Keratinocyte (primary cell): Measurements from ENCODE around the gene SPOCD1. TPM values are rescaled to one million over a fixed set of nuclear protein-coding genes. Genes with fewer than 3 reads are reported as not detected.

Source experiments
- DNase-seq: peaks from one replicate; pipeline ENCODE4 v3.0.0-alpha.2; 2011; ENCODE audit warnings: low read depth, missing footprints, low spot score
- FAIRE-seq: peaks from 2 replicates; lab custom pipeline; 2011; peaks lifted over from hg19 to GRCh38; lab: Jason Lieb, UNC
- H2AFZ ChIP-seq: 2 replicates; pipeline ENCODE4 v1.6.0; 2012; ENCODE audit warnings: low read length, control low read depth, inconsistent platforms; ENCODE audit not compliant: control insufficient read depth
- H3K27ac ChIP-seq: 2 replicates; pipeline ENCODE4 v1.5.1; 2011; ENCODE audit warnings: low read length; ENCODE audit not compliant: control insufficient read depth, insufficient read depth
- H3K27me3 ChIP-seq: 3 replicates; pipeline ENCODE4 v1.6.0; 2011; ENCODE audit warnings: low read length; ENCODE audit not compliant: control insufficient read depth, insufficient read depth; ENCODE audit errors: extremely low read depth
- H3K36me3 ChIP-seq, 2 experiments: 2 replicates in 1 of 2; 3 replicates in 1 of 2; pipeline ENCODE4 v1.5.1; 2011; ENCODE audit warnings: low read length in 2 of 2, mild to moderate bottlenecking in 1 of 2; ENCODE audit not compliant: control insufficient read depth in 2 of 2, insufficient read depth in 2 of 2; ENCODE audit errors: extremely low read depth in 1 of 2
- H3K4me1 ChIP-seq: 3 replicates; pipeline ENCODE4 v1.5.1; 2011; ENCODE audit warnings: low read length; ENCODE audit not compliant: control insufficient read depth, insufficient read depth; ENCODE audit errors: extremely low read depth
- H3K4me2 ChIP-seq: 3 replicates; pipeline ENCODE4 v1.6.0; 2011; ENCODE audit warnings: low read depth, low read length; ENCODE audit not compliant: control insufficient read depth, insufficient read depth; ENCODE audit errors: extremely low read depth
- H3K4me3 ChIP-seq, 3 experiments: fragments of 200-600 bp in 1 of 3; sonication (generic) in 1 of 3; 2 replicates in 2 of 3; 3 replicates in 1 of 3; pipeline ENCODE4 v1.5.1; 2011 to 2016; ENCODE audit warnings: low read length in 3 of 3, mild to moderate bottlenecking in 3 of 3, control low read depth in 2 of 3, inconsistent platforms in 1 of 3, low read depth in 1 of 3, mixed read lengths in 1 of 3, mixed run types in 1 of 3, moderate library complexity in 1 of 3; ENCODE audit not compliant: control insufficient read depth in 2 of 3, insufficient read depth in 2 of 3; ENCODE audit errors: extremely low read depth in 1 of 3
- H3K79me2 ChIP-seq: 2 replicates; pipeline ENCODE4 v1.6.0; 2012; ENCODE audit warnings: low read length; ENCODE audit not compliant: control insufficient read depth, insufficient read depth
- H3K9ac ChIP-seq: 3 replicates; pipeline ENCODE4 v1.6.0; 2011; ENCODE audit warnings: low read length; ENCODE audit not compliant: control insufficient read depth, insufficient read depth; ENCODE audit errors: extremely low read depth
- H3K9me1 ChIP-seq: 3 replicates; pipeline ENCODE4 v1.6.0; 2011; ENCODE audit warnings: low read length; ENCODE audit not compliant: control insufficient read depth, insufficient read depth; ENCODE audit errors: extremely low read depth
- H3K9me3 ChIP-seq: 2 replicates; pipeline ENCODE4 v1.5.1; 2012; ENCODE audit warnings: low read depth, low read length; ENCODE audit not compliant: control insufficient read depth
- H4K20me1 ChIP-seq: 3 replicates; pipeline ENCODE4 v1.6.0; 2011; ENCODE audit warnings: low read length; ENCODE audit not compliant: control insufficient read depth, insufficient read depth; ENCODE audit errors: extremely low read depth
- EZH2 ChIP-seq: IDR thresholded peaks from one replicate; pipeline ENCODE4 v1.6.1; 2012; ENCODE audit warnings: inconsistent platforms, mild to moderate bottlenecking, low read length, moderate library complexity
- dilution Hi-C: fragments of 300-500 bp; cut with MboI; formaldehyde crosslinking; loops from one replicate; pipeline ENCODE4 v1.7.0; 2020; ENCODE audit warnings: low sequenced_read_pairs; ENCODE audit not compliant: extremely low pct_ligation_motif_present
- polyA plus RNA-seq, 5 experiments: library from polyadenylated mRNA; depleted of rRNA in 3 of 5; stranded (reverse) in 3 of 5; stranded (forward) in 1 of 5; unstranded in 1 of 5; fragments of >200 nt; gene quantifications; 1 replicate in 1 of 5; 2 replicates in 3 of 5; 3 replicates in 1 of 5; pipeline versions ENCODE4 v1.2.1 to v1.2.3, GENCODE V29; 2011 to 2012; ENCODE audit warnings: missing spikeins in 2 of 5, low read depth in 1 of 5, low replicate concordance in 1 of 5
- TF ChIP-seq, protein P1 (sequence below), 3 experiments: IDR thresholded peaks in 1 of 3; conservative IDR thresholded peaks in 1 of 3; optimal IDR thresholded peaks in 1 of 3; 2 replicates in 2 of 3; 3 replicates in 1 of 3; pipeline versions ENCODE3 to v1.5.1; 2011; ENCODE audit warnings: low read length in 3 of 3, mild to moderate bottlenecking in 3 of 3, moderate library complexity in 2 of 3, control low read depth in 1 of 3, inconsistent platforms in 1 of 3; ENCODE audit not compliant: insufficient read depth in 2 of 3; ENCODE audit errors: extremely low read depth in 1 of 3

The SPOCD1 gene
- polyA plus RNA-seq, 1 donor (not counting 4 experiments of a cell fraction or from before 2014, with no cell fraction given): 4.7 TPM

DNA sequence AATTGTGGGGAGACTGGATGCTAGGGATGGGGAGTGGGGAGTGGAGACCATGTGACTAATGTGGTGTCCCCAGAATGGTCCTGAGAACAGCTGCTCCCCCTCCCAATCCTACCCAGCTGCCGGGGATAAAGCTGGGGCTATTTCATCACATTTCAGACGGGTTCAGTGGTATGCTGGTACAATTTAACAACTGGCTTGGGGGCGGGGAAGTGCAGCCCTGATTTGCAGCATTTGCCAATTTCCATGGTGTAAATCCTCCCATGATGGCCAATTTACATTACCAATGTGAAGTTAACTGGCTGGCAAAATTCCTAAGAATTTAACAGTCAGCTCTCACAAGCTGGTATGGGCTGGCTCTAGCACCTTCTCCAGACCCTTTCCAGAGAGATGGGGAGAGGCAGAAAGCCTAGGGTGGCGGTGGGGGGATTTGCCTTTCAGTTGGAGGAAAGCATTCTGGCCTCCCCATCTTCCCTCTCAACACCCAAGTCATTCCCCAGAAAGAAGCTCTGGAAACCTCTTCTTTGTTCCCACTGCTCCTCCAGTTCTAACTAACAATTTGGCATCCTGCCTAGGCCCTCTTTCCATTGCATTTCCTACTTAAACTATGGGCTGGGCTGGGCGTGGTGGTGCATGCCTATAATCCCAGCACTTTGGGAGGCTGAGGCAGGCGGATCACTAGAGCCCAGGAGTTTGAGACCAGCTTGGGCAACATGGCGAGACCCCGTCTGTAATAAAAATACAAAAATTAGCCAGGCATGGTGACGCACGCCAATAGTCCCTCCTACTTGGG is 40.4 kb downstream of the SPOCD1 start:
- dilution Hi-C loops: no loop called here
- Histone ChIP-seq H4K20me1 (no peaks in the 10 kb centered on the region), H3K79me2 (no peaks in the 10 kb centered on the region), H2AFZ (no peak overlapping the region), H3K4me3 (no peak overlapping the region), H3K27ac (no peak overlapping the region), H3K36me3 (no peaks in the 10 kb centered on the region), H3K9me3 (no peaks in the 10 kb centered on the region), H3K9ac (no peak overlapping the region), H3K27me3 (peaks cover 28% of the 10 kb centered on the region), H3K4me1 (peaks cover 8% of the 10 kb centered on the region), H3K9me1 (no peaks in the 10 kb centered on the region), H3K4me2 (no peak overlapping the region)
- no peak for FAIRE-seq
- TF ChIP-seq, protein P1, sequence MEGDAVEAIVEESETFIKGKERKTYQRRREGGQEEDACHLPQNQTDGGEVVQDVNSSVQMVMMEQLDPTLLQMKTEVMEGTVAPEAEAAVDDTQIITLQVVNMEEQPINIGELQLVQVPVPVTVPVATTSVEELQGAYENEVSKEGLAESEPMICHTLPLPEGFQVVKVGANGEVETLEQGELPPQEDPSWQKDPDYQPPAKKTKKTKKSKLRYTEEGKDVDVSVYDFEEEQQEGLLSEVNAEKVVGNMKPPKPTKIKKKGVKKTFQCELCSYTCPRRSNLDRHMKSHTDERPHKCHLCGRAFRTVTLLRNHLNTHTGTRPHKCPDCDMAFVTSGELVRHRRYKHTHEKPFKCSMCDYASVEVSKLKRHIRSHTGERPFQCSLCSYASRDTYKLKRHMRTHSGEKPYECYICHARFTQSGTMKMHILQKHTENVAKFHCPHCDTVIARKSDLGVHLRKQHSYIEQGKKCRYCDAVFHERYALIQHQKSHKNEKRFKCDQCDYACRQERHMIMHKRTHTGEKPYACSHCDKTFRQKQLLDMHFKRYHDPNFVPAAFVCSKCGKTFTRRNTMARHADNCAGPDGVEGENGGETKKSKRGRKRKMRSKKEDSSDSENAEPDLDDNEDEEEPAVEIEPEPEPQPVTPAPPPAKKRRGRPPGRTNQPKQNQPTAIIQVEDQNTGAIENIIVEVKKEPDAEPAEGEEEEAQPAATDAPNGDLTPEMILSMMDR (optimal IDR thresholded peaks at IDR 0.05 in 1 of 3, IDR thresholded peaks at IDR 0.05 in 1 of 3, conservative IDR thresholded peaks at IDR 0.05 in 1 of 3; ENCODE audit: extremely low read depth in 1 of 3, insufficient read depth in 2 of 3, low read length in 3 of 3): no peak
- no peak for TF ChIP-seq EZH2
- DNase-seq: no peak

DNA sequence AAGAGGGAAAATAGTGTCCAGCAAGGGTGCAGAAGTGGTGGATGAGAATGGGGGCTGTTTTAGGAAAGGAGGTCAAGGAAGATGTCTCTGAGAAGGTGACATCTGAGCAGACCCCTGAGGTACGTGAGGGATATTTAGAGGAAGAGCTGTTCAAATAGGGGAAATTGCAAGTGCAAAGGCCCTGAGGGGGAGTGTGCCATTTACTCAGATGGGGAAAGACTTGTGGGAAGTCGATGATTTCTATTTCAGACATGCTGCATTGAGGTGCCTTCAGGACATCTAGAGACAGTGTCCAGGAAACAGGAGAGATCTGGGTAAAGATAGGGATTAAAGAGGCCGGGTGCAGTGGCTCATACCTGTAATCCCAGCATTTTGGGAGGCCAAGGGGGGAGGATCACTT is 41.3 kb downstream of the SPOCD1 start:
- Histone ChIP-seq H3K4me3 (no peak overlapping the region), H3K9me1 (no peaks in the 10 kb centered on the region), H3K79me2 (no peaks in the 10 kb centered on the region), H3K36me3 (no peaks in the 10 kb centered on the region), H2AFZ (no peak overlapping the region), H3K27ac (no peak overlapping the region), H3K27me3 (peaks cover 28% of the 10 kb centered on the region), H4K20me1 (no peaks in the 10 kb centered on the region), H3K9me3 (no peaks in the 10 kb centered on the region), H3K4me2 (no peak overlapping the region), H3K4me1 (peaks cover 8% of the 10 kb centered on the region), H3K9ac (no peak overlapping the region)
- FAIRE-seq (no peak), DNase-seq (no peak)
- TF ChIP-seq, protein P1 (optimal IDR thresholded peaks at IDR 0.05 in 1 of 3, IDR thresholded peaks at IDR 0.05 in 1 of 3, conservative IDR thresholded peaks at IDR 0.05 in 1 of 3; ENCODE audit: extremely low read depth in 1 of 3, insufficient read depth in 2 of 3, low read length in 3 of 3): no peak
- TF ChIP-seq EZH2: no peak
- dilution Hi-C loops: no loop called here
